Measurements from ENCODE around the gene ITGB5.

Gene ITGB5

GRCh38 chr3:124887177-124887931, at the start of gene ITGB5:
Gene ITGB5 (minus strand): TSS chr3:124887365. CDS start chr3:124887000, 365 bp downstream.
- peak; percentile 84 for DNase-seq

- DNase-seq: no peak
Measured at GRCh38 chr3:124935794-124936542, 48.8 kb upstream of the ITGB5 start.

- DNase-seq: no peak
Measured at GRCh38 chr3:124935264-124935663, 48.1 kb upstream of the ITGB5 start.

- no peak for DNase-seq
Measured at GRCh38 chr3:124934577-124934976, 47.4 kb upstream of the ITGB5 start, which contains the start of gene MUC13. Gene MUC13 (minus strand): TSS chr3:124934751. CDS start chr3:124934712, 39 bp downstream.

GRCh38 chr3:124928333-124929202, 41.4 kb upstream of the ITGB5 start:
- DNase-seq: peak; percentile 41

- no peak for DNase-seq
Measured at GRCh38 chr3:124927574-124928045, 40.4 kb upstream of the ITGB5 start.

GRCh38 chr3:124926426-124927101, 39.4 kb upstream of the ITGB5 start:
- DNase-seq: no peak

- DNase-seq: no peak
Measured at GRCh38 chr3:124924741-124925140, 37.6 kb upstream of the ITGB5 start.

GRCh38 chr3:124923833-124924232, 36.7 kb upstream of the ITGB5 start:
- DNase-seq: no peak

GRCh38 chr3:124920718-124921117, 33.6 kb upstream of the ITGB5 start:
- DNase-seq: no peak

GRCh38 chr3:124919756-124920155, 32.6 kb upstream of the ITGB5 start:
- DNase-seq: no peak

- DNase-seq: no peak
Measured at GRCh38 chr3:124918524-124918923, 31.4 kb upstream of the ITGB5 start.

GRCh38 chr3:124916837-124917409, 29.8 kb upstream of the ITGB5 start:
- DNase-seq: no peak

GRCh38 chr3:124915254-124915653, 28.1 kb upstream of the ITGB5 start:
- no peak for DNase-seq

GRCh38 chr3:124907957-124908356, 20.8 kb upstream of the ITGB5 start:
- no peak for DNase-seq

- DNase-seq: no peak
Measured at GRCh38 chr3:124904835-124905492, 17.8 kb upstream of the ITGB5 start.

GRCh38 chr3:124903896-124904834, 17.0 kb upstream of the ITGB5 start:
- no peak for DNase-seq

GRCh38 chr3:124896824-124897526, 9.8 kb upstream of the ITGB5 start:
- DNase-seq: no peak

- no peak for DNase-seq
Measured at GRCh38 chr3:124895756-124896155, 8.6 kb upstream of the ITGB5 start.

GRCh38 chr3:124893526-124893925, 6.4 kb upstream of the ITGB5 start:
- DNase-seq: no peak

Data from kidney glomerular epithelial cell (primary cell).